Upper lobe of left lung (tissue), 4 donors: ENCODE results near the gene SYT14.
"Not testable (repeated sequence)": the region's sequence is repeated elsewhere in the genome, so short reads cannot be mapped to it uniquely, and the experiment has no call there.

Experiments
- POLR2A ChIP-seq, 4 donors: fragments of 450-650 bp; IDR thresholded peaks; one replicate each; pipeline ENCODE4 v1.5.1; 2016 to 2017; ENCODE audit warnings: antibody characterized with exemption in 4 of 4, mild to moderate bottlenecking in 2 of 4
- TF ChIP-seq, protein P1 (sequence below), 6 experiments: fragments of 450-650 bp in 4 of 6; fragments of 200-600 bp in 2 of 6; sonication (generic) in 2 of 6; IDR thresholded peaks; one replicate each; pipeline ENCODE4 v1.5.1; 2016 to 2019; ENCODE audit warnings: antibody characterized with exemption in 6 of 6

GRCh38 chr1:209978721-209979120 lies 40.7 kb downstream of the SYT14 start:
- not testable (repeated sequence) for TF ChIP-seq POLR2A (IDR thresholded peaks at IDR 0.05)
- TF ChIP-seq, protein P1, sequence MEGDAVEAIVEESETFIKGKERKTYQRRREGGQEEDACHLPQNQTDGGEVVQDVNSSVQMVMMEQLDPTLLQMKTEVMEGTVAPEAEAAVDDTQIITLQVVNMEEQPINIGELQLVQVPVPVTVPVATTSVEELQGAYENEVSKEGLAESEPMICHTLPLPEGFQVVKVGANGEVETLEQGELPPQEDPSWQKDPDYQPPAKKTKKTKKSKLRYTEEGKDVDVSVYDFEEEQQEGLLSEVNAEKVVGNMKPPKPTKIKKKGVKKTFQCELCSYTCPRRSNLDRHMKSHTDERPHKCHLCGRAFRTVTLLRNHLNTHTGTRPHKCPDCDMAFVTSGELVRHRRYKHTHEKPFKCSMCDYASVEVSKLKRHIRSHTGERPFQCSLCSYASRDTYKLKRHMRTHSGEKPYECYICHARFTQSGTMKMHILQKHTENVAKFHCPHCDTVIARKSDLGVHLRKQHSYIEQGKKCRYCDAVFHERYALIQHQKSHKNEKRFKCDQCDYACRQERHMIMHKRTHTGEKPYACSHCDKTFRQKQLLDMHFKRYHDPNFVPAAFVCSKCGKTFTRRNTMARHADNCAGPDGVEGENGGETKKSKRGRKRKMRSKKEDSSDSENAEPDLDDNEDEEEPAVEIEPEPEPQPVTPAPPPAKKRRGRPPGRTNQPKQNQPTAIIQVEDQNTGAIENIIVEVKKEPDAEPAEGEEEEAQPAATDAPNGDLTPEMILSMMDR (IDR thresholded peaks at IDR 0.05) = not testable (repeated sequence)
